ENCODE results near the gene ZSWIM8.
"Not testable (repeated sequence)": the region's sequence is repeated elsewhere in the genome, so short reads cannot be mapped to it uniquely, and the experiment has no call there.

ZSWIM8 gene

GRCh38 chr10:73795491-73795890 lies 10.1 kb downstream of the ZSWIM8 start:
- not testable (repeated sequence) for H3K9ac ChIP-seq (ENCODE audit: low read length); H2BK5ac ChIP-seq (ENCODE audit: low read depth, low read length, poor library complexity); H2BK12ac ChIP-seq (ENCODE audit: low read length); H2AFZ ChIP-seq (ENCODE audit: insufficient read depth, low read length, poor library complexity); H3K9me3 ChIP-seq (ENCODE audit: insufficient read depth, low read depth, low read length); H3K79me1 ChIP-seq (ENCODE audit: low read length); H3K27ac ChIP-seq (ENCODE audit: low read depth, low read length); H3K18ac ChIP-seq (ENCODE audit: low read length); H4K8ac ChIP-seq (ENCODE audit: low read depth, low read length); H2AK5ac ChIP-seq (ENCODE audit: low read length); H3K14ac ChIP-seq (ENCODE audit: low read length); H3K4ac ChIP-seq (ENCODE audit: low read depth, low read length); H4K91ac ChIP-seq (ENCODE audit: low read depth, low read length); H3K4me3 ChIP-seq (ENCODE audit: low read depth, low read length); DNase-seq; H3K27me3 ChIP-seq (ENCODE audit: insufficient read depth, low read length); H3K23ac ChIP-seq (ENCODE audit: low read length); H3K4me2 ChIP-seq (ENCODE audit: low read length); H3K4me1 ChIP-seq (ENCODE audit: control insufficient read depth in 1 of 2, insufficient read depth in 2 of 2, low read length in 2 of 2); H4K12ac ChIP-seq (ENCODE audit: low read depth, low read length); H2BK120ac ChIP-seq (ENCODE audit: insufficient read depth, low read length, poor library complexity); H3K79me2 ChIP-seq (ENCODE audit: control insufficient read depth, insufficient read depth, low read length, poor library complexity)
- peaks cover 82 to 89% of the 10 kb centered on the region in 2 experiments for H3K36me3 ChIP-seq (ENCODE audit: control insufficient read depth in 1 of 2, insufficient read depth in 2 of 2, low read length in 2 of 2)
- no CpG with 5 or more reads among the region's 10 CpGs for WGBS (ENCODE audit: extremely low coverage, insufficient coverage, insufficient read length)

GRCh38 chr10:73796035-73796434 lies 10.6 kb downstream of the ZSWIM8 start:
- H2BK120ac ChIP-seq (ENCODE audit: insufficient read depth, low read length, poor library complexity): not testable (repeated sequence)

GRCh38 chr10:73796766-73797165 lies 11.4 kb downstream of the ZSWIM8 start:
- Histone ChIP-seq H2BK12ac (ENCODE audit: low read length) (no peak overlapping the region), H3K4ac (ENCODE audit: low read depth, low read length) (no peak overlapping the region), H3K23ac (ENCODE audit: low read length) (no peak overlapping the region), H4K91ac (ENCODE audit: low read depth, low read length) (no peak overlapping the region), H2AK5ac (ENCODE audit: low read length) (no peak overlapping the region), H2BK120ac (ENCODE audit: insufficient read depth, low read length, poor library complexity) (no peak overlapping the region), H3K9ac (ENCODE audit: low read length) (no peak overlapping the region), H3K14ac (ENCODE audit: low read length) (no peak overlapping the region), H3K27ac (ENCODE audit: low read depth, low read length) (no peak overlapping the region), H3K4me3 (ENCODE audit: low read depth, low read length) (no peak overlapping the region), H3K27me3 (ENCODE audit: insufficient read depth, low read length) (no peaks in the 10 kb centered on the region), H4K12ac (ENCODE audit: low read depth, low read length) (no peak overlapping the region), H3K4me1 (ENCODE audit: control insufficient read depth in 1 of 2, insufficient read depth in 2 of 2, low read length in 2 of 2) (no peaks in the 10 kb centered on the region), H3K36me3 (ENCODE audit: control insufficient read depth in 1 of 2, insufficient read depth in 2 of 2, low read length in 2 of 2) (peaks cover 82 to 91% of the 10 kb centered on the region in 2 experiments), H4K8ac (ENCODE audit: low read depth, low read length) (no peak overlapping the region), H3K79me2 (ENCODE audit: control insufficient read depth, insufficient read depth, low read length, poor library complexity) (no peaks in the 10 kb centered on the region), H3K9me3 (ENCODE audit: insufficient read depth, low read depth, low read length) (no peaks in the 10 kb centered on the region), H3K18ac (ENCODE audit: low read length) (no peak overlapping the region), H2AFZ (ENCODE audit: insufficient read depth, low read length, poor library complexity) (no peak overlapping the region), H2BK5ac (ENCODE audit: low read depth, low read length, poor library complexity) (no peak overlapping the region), H3K4me2 (ENCODE audit: low read length) (no peak overlapping the region), H3K79me1 (ENCODE audit: low read length) (no peaks in the 10 kb centered on the region)
- DNase-seq: no peak
- WGBS (ENCODE audit: extremely low coverage, insufficient coverage, insufficient read length): no CpG with 5 or more reads among the region's 5 CpGs

More at GRCh38 chr10:73796035-73796434, 10.6 kb downstream of the ZSWIM8 start:
- not testable (repeated sequence) for H4K91ac ChIP-seq (ENCODE audit: low read depth, low read length); DNase-seq; H2AFZ ChIP-seq (ENCODE audit: insufficient read depth, low read length, poor library complexity); H3K14ac ChIP-seq (ENCODE audit: low read length); H3K79me2 ChIP-seq (ENCODE audit: control insufficient read depth, insufficient read depth, low read length, poor library complexity); H3K9me3 ChIP-seq (ENCODE audit: insufficient read depth, low read depth, low read length); H2AK5ac ChIP-seq (ENCODE audit: low read length); H3K4me1 ChIP-seq (ENCODE audit: control insufficient read depth in 1 of 2, insufficient read depth in 2 of 2, low read length in 2 of 2); H4K8ac ChIP-seq (ENCODE audit: low read depth, low read length); H3K27me3 ChIP-seq (ENCODE audit: insufficient read depth, low read length); H3K27ac ChIP-seq (ENCODE audit: low read depth, low read length); H3K4ac ChIP-seq (ENCODE audit: low read depth, low read length); H3K18ac ChIP-seq (ENCODE audit: low read length); H4K12ac ChIP-seq (ENCODE audit: low read depth, low read length); H3K4me2 ChIP-seq (ENCODE audit: low read length); H3K23ac ChIP-seq (ENCODE audit: low read length); H2BK12ac ChIP-seq (ENCODE audit: low read length); H3K4me3 ChIP-seq (ENCODE audit: low read depth, low read length); H3K79me1 ChIP-seq (ENCODE audit: low read length); H2BK5ac ChIP-seq (ENCODE audit: low read depth, low read length, poor library complexity); H3K9ac ChIP-seq (ENCODE audit: low read length)
- WGBS (ENCODE audit: extremely low coverage, insufficient coverage, insufficient read length): no CpG with 5 or more reads among the region's 8 CpGs
- H3K36me3 ChIP-seq (ENCODE audit: control insufficient read depth in 1 of 2, insufficient read depth in 2 of 2, low read length in 2 of 2): peaks cover 84 to 91% of the 10 kb centered on the region in 2 experiments

- H4K12ac ChIP-seq (ENCODE audit: low read depth, low read length): no peak overlapping the region
- no peaks in the 10 kb centered on the region for H3K4me1 ChIP-seq (ENCODE audit: control insufficient read depth in 1 of 2, insufficient read depth in 2 of 2, low read length in 2 of 2)
- H3K27me3 ChIP-seq (ENCODE audit: insufficient read depth, low read length): no peaks in the 10 kb centered on the region
- no peak overlapping the region for H3K9ac ChIP-seq (ENCODE audit: low read length)
- WGBS (ENCODE audit: extremely low coverage, insufficient coverage, insufficient read length): no CpG with 5 or more reads among the region's 19 CpGs
- no peaks in the 10 kb centered on the region for H3K9me3 ChIP-seq (ENCODE audit: insufficient read depth, low read depth, low read length)
- no peak overlapping the region for H2BK5ac ChIP-seq (ENCODE audit: low read depth, low read length, poor library complexity)
- no peak overlapping the region for H2AFZ ChIP-seq (ENCODE audit: insufficient read depth, low read length, poor library complexity)
- no peak overlapping the region for H2AK5ac ChIP-seq (ENCODE audit: low read length)
- H3K27ac ChIP-seq (ENCODE audit: low read depth, low read length): no peak overlapping the region
- H3K4me3 ChIP-seq (ENCODE audit: low read depth, low read length): no peak overlapping the region
- H3K4me2 ChIP-seq (ENCODE audit: low read length): no peak overlapping the region
- H3K79me1 ChIP-seq (ENCODE audit: low read length): no peaks in the 10 kb centered on the region
- no peak overlapping the region for H2BK12ac ChIP-seq (ENCODE audit: low read length)
- no peak overlapping the region for H3K23ac ChIP-seq (ENCODE audit: low read length)
- H3K18ac ChIP-seq (ENCODE audit: low read length): no peak overlapping the region
- H4K91ac ChIP-seq (ENCODE audit: low read depth, low read length): no peak overlapping the region
- DNase-seq: no peak
- no peak overlapping the region for H3K4ac ChIP-seq (ENCODE audit: low read depth, low read length)
- H2BK120ac ChIP-seq (ENCODE audit: insufficient read depth, low read length, poor library complexity): no peak overlapping the region
- H3K14ac ChIP-seq (ENCODE audit: low read length): no peak overlapping the region
- no peak overlapping the region for H4K8ac ChIP-seq (ENCODE audit: low read depth, low read length)
- peaks cover 81 to 91% of the 10 kb centered on the region in 2 experiments for H3K36me3 ChIP-seq (ENCODE audit: control insufficient read depth in 1 of 2, insufficient read depth in 2 of 2, low read length in 2 of 2)
- H3K79me2 ChIP-seq (ENCODE audit: control insufficient read depth, insufficient read depth, low read length, poor library complexity): no peaks in the 10 kb centered on the region
Measured at GRCh38 chr10:73797324-73798025, 12.1 kb downstream of the ZSWIM8 start.

All from trophoblast cell (in vitro differentiated cells and primary cell).